ENCODE data around the gene TENM4. TPM values are rescaled to one million over a fixed set of nuclear protein-coding genes. Genes with fewer than 3 reads are reported as not detected.
"Not testable (repeated sequence)": the region's sequence is repeated elsewhere in the genome, so short reads cannot be mapped to it uniquely, and the experiment has no call there.

Gene TENM4
- total and polyA plus RNA-seq, 4 donors: 0.02 to 0.33 (median 0.14) TPM

DNA sequence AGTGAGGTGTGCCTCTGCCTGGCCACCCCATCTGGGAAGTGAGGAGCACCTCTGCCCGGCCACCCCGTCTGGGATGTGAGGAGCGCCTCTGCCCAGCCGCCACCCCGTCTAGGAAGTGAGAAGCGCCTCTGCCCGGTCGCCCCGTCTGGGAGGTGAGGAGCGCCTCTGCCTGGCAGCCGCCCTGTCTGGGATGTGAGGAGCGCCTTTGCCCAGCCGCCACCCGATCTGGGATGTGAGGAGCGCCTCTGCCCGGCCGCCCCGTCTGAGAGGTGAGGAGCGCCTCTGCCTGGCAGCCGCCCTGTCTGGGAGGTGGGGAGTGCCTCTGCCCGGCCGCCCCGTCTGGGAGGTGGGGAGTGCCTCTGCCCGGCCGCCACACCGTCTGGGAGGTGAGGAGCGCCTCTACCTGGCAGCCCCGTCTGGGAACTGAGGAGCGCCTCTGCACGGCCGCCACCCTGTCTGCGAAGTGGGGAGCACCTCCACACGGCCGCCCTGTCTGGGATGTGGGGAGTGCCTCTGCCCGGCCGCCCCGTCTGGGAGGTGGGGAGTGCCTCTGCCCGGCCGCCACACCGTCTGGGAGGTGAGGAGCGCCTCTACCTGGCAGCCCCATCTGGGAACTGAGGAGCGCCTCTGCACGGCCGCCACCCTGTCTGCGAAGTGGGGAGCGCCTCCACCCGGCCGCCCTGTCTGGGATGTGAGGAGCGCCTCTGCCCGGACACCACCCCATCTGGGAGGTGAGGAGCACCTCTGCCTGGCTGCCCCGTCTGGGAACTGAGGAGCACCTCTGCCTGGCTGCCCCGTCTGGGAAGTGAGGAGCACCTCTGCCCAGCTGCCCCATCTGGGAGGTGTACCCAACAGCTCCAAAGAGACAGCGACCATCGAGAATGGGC, 561.5 kb downstream of the TENM4 start:
- H3K4me3 ChIP-seq (ENCODE audit: low read depth in 1 of 3, low read length in 3 of 3); H3K9me3 ChIP-seq (ENCODE audit: control insufficient read depth in 4 of 4, low read length in 3 of 4); H3K27ac ChIP-seq (ENCODE audit: low read depth in 1 of 2, low read length in 2 of 2); H3K9ac ChIP-seq (ENCODE audit: low read depth in 1 of 2, low read length in 2 of 2); DNase-seq (ENCODE audit: low spot score); H3K4me1 ChIP-seq (ENCODE audit: control insufficient read depth in 4 of 4, insufficient read depth in 4 of 4, low read length in 3 of 4); H3K27me3 ChIP-seq (ENCODE audit: control insufficient read depth in 4 of 4, insufficient read depth in 4 of 4, low read length in 3 of 4); H3K36me3 ChIP-seq (ENCODE audit: control insufficient read depth in 4 of 4, insufficient read depth in 3 of 4, low read depth in 1 of 4, low read length in 3 of 4): not testable (repeated sequence)
- WGBS: 93% methylated on average over 54 of the region's 54 CpGs

DNA sequence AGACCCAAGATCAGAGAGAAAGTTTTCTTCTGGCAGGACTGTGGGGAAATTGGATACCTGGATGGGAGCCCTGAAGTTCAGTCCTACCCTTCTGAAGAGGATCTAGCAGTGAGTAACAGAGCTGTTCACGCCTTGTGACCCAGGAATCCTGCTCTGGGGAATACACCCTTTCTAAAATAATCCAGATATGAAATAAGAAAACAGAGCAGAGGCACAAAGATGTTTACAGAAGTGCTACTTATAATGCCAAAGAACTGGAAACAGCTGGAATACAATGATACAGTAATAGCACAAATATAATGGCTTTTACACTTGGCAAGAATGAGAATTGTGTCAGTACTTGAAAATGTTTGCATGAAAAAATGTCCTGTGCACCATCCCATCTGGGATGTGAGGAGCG, 562.2 kb downstream of the TENM4 start:
- no peak for TF ChIP-seq HNF4A (conservative IDR thresholded peaks at IDR 0.05)
- TF ChIP-seq, protein P1, sequence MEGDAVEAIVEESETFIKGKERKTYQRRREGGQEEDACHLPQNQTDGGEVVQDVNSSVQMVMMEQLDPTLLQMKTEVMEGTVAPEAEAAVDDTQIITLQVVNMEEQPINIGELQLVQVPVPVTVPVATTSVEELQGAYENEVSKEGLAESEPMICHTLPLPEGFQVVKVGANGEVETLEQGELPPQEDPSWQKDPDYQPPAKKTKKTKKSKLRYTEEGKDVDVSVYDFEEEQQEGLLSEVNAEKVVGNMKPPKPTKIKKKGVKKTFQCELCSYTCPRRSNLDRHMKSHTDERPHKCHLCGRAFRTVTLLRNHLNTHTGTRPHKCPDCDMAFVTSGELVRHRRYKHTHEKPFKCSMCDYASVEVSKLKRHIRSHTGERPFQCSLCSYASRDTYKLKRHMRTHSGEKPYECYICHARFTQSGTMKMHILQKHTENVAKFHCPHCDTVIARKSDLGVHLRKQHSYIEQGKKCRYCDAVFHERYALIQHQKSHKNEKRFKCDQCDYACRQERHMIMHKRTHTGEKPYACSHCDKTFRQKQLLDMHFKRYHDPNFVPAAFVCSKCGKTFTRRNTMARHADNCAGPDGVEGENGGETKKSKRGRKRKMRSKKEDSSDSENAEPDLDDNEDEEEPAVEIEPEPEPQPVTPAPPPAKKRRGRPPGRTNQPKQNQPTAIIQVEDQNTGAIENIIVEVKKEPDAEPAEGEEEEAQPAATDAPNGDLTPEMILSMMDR (IDR thresholded peaks at IDR 0.05; ENCODE audit: low read depth, low read length, missing input control): no peak
- TF ChIP-seq, protein P2, sequence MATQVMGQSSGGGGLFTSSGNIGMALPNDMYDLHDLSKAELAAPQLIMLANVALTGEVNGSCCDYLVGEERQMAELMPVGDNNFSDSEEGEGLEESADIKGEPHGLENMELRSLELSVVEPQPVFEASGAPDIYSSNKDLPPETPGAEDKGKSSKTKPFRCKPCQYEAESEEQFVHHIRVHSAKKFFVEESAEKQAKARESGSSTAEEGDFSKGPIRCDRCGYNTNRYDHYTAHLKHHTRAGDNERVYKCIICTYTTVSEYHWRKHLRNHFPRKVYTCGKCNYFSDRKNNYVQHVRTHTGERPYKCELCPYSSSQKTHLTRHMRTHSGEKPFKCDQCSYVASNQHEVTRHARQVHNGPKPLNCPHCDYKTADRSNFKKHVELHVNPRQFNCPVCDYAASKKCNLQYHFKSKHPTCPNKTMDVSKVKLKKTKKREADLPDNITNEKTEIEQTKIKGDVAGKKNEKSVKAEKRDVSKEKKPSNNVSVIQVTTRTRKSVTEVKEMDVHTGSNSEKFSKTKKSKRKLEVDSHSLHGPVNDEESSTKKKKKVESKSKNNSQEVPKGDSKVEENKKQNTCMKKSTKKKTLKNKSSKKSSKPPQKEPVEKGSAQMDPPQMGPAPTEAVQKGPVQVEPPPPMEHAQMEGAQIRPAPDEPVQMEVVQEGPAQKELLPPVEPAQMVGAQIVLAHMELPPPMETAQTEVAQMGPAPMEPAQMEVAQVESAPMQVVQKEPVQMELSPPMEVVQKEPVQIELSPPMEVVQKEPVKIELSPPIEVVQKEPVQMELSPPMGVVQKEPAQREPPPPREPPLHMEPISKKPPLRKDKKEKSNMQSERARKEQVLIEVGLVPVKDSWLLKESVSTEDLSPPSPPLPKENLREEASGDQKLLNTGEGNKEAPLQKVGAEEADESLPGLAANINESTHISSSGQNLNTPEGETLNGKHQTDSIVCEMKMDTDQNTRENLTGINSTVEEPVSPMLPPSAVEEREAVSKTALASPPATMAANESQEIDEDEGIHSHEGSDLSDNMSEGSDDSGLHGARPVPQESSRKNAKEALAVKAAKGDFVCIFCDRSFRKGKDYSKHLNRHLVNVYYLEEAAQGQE (IDR thresholded peaks at IDR 0.05): no peak
- TF ChIP-seq, protein P3, sequence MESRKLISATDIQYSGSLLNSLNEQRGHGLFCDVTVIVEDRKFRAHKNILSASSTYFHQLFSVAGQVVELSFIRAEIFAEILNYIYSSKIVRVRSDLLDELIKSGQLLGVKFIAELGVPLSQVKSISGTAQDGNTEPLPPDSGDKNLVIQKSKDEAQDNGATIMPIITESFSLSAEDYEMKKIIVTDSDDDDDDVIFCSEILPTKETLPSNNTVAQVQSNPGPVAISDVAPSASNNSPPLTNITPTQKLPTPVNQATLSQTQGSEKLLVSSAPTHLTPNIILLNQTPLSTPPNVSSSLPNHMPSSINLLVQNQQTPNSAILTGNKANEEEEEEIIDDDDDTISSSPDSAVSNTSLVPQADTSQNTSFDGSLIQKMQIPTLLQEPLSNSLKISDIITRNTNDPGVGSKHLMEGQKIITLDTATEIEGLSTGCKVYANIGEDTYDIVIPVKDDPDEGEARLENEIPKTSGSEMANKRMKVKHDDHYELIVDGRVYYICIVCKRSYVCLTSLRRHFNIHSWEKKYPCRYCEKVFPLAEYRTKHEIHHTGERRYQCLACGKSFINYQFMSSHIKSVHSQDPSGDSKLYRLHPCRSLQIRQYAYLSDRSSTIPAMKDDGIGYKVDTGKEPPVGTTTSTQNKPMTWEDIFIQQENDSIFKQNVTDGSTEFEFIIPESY (IDR thresholded peaks at IDR 0.05): no peak
- TF ChIP-seq FOXA2 (IDR thresholded peaks at IDR 0.05): no peak
- TF ChIP-seq JUND (IDR thresholded peaks at IDR 0.05): no peak
- TF ChIP-seq TAF1 (conservative IDR thresholded peaks at IDR 0.05): no peak
- TF ChIP-seq, protein P4, sequence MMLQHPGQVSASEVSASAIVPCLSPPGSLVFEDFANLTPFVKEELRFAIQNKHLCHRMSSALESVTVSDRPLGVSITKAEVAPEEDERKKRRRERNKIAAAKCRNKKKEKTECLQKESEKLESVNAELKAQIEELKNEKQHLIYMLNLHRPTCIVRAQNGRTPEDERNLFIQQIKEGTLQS (IDR thresholded peaks at IDR 0.05): no peak
- no peak for TF ChIP-seq YY1 (IDR thresholded peaks at IDR 0.05)
- no peak for TF ChIP-seq RAD21 (IDR thresholded peaks at IDR 0.05)
- no peak for TF ChIP-seq EGR1 (IDR thresholded peaks at IDR 0.05; ENCODE audit: low read depth in 2 of 2)
- TF ChIP-seq FOXA1 (IDR thresholded peaks at IDR 0.05): no peak
- TF ChIP-seq SP1 (IDR thresholded peaks at IDR 0.05): no peak
- TF ChIP-seq, protein P5, sequence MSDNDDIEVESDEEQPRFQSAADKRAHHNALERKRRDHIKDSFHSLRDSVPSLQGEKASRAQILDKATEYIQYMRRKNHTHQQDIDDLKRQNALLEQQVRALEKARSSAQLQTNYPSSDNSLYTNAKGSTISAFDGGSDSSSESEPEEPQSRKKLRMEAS (IDR thresholded peaks at IDR 0.05): no peak
- no peak for TF ChIP-seq RXRA (IDR thresholded peaks at IDR 0.05)
- no peak for TF ChIP-seq NR2F2 (IDR thresholded peaks at IDR 0.05)
- Histone ChIP-seq H3K9ac (ENCODE audit: low read depth in 1 of 2, low read length in 2 of 2) (no peak overlapping the region), H3K27me3 (ENCODE audit: control insufficient read depth in 4 of 4, insufficient read depth in 4 of 4, low read length in 3 of 4) (no peaks in the 10 kb centered on the region), H3K27ac (ENCODE audit: low read depth in 1 of 2, low read length in 2 of 2) (no peak overlapping the region), H3K9me3 (ENCODE audit: control insufficient read depth in 4 of 4, low read length in 3 of 4) (peaks cover 0 to 4% (median 3%) of the 10 kb centered on the region in 4 donors), H3K4me3 (ENCODE audit: low read depth in 1 of 3, low read length in 3 of 3) (no peak overlapping the region), H3K4me1 (ENCODE audit: control insufficient read depth in 4 of 4, insufficient read depth in 4 of 4, low read length in 3 of 4) (no peaks in the 10 kb centered on the region), H3K36me3 (ENCODE audit: control insufficient read depth in 4 of 4, insufficient read depth in 3 of 4, low read depth in 1 of 4, low read length in 3 of 4) (no peaks in the 10 kb centered on the region)
- WGBS: 95% methylated on average over 2 of the region's 2 CpGs
- DNase-seq (ENCODE audit: low spot score): no peak
